ENCODE measurements around the gene MASP1. TPM values are rescaled to one million over a fixed set of nuclear protein-coding genes. Genes with fewer than 3 reads are reported as not detected.

MASP1 gene
- total RNA-seq, 1 experiment from 2014 or later, result not detected

GRCh38 chr3:187322291-187322690 is 30.8 kb upstream of the MASP1 start (continued):
- TF ChIP-seq ZBTB33 (IDR thresholded peaks at IDR 0.05; ENCODE audit: extremely low read depth, insufficient replicate concordance, low read length), result no peak
- TF ChIP-seq ELF1 (IDR thresholded peaks at IDR 0.05; ENCODE audit: borderline replicate concordance, low read depth), result no peak

- H4K20me1 ChIP-seq (ENCODE audit: insufficient read depth), result no peaks in the 10 kb centered on the region
Measured at GRCh38 chr3:187321766-187322165, 30.2 kb upstream of the MASP1 start.

More at GRCh38 chr3:187321766-187322165, 30.2 kb upstream of the MASP1 start:
- H3K4me2 ChIP-seq (ENCODE audit: low read length), result no peak overlapping the region
- no peaks in the 10 kb centered on the region for H3K79me2 ChIP-seq (ENCODE audit: insufficient read depth, low read length)
- H3K4me1 ChIP-seq (ENCODE audit: control insufficient read depth in 1 of 2, insufficient read depth in 2 of 2, low read length in 2 of 2), result peaks cover 0 to 11% of the 10 kb centered on the region in 2 experiments; a peak in 1 of 4 replicates
- ATAC-seq (no peak), DNase-seq (ENCODE audit: low read depth, low spot score) (no peak)
- no peak overlapping the region for H3K4me3 ChIP-seq (replicated peaks in 1 of 2; ENCODE audit: low read depth in 1 of 2, low read length in 2 of 2)
- intact Hi-C loops (cut with micrococcal nuclease), result no loop called here
- ChIA-PET CTCF (interaction anchor here (7.9 kb wide), 1 partner anchor 358 kb away, joined by 472 read pairs; no protein-coding TSS in a partner anchor), RAD21 (ENCODE audit: low non-redundant PET in 1 of 2, low total read pairs in 2 of 2, uncharacterized antibody in 2 of 2, unreplicated experiment in 2 of 2) (no interaction called here), POLR2A (no interaction called here)
- H3K9me3 ChIP-seq (ENCODE audit: control insufficient read depth in 1 of 2, insufficient read depth in 1 of 2, low read depth in 1 of 2, low read length in 2 of 2), result no peaks in the 10 kb centered on the region
- H3K27ac ChIP-seq (ENCODE audit: low read depth, low read length), result no peak overlapping the region
- no peaks in the 10 kb centered on the region for H3K9me2 ChIP-seq (ENCODE audit: insufficient read depth)
- H3K36me3 ChIP-seq (ENCODE audit: control insufficient read depth in 1 of 2, insufficient read depth in 2 of 2, low read length in 2 of 2), result no peaks in the 10 kb centered on the region
- H3K9ac ChIP-seq (ENCODE audit: low read length), result no peak overlapping the region
- no peak overlapping the region for H2AFZ ChIP-seq (ENCODE audit: low read depth, low read length, poor library complexity, severe bottlenecking)
- no TSS peak for BruUV-seq (replicated peaks)
- H3K27me3 ChIP-seq (ENCODE audit: insufficient read depth, low read length), result peaks cover 38% of the 10 kb centered on the region
- TF ChIP-seq EZH2 (IDR thresholded peaks at IDR 0.05) (no peak), FOSL1 (IDR thresholded peaks at IDR 0.05; ENCODE audit: low read depth) (no peak), ZNF274 (IDR thresholded peaks at IDR 0.05; ENCODE audit: low read depth, low read length) (no peak)
